Activated CD4-positive, alpha-beta T cell treated with anti-CD3 and anti-CD28 coated beads, Interleukin-2, Interleukin-6, amounts not matched to agents 100 ng/mL and 50 ng/mL, durations not matched to agents 16 hours and 8 hours (primary cell): ENCODE data around the gene KRTAP2-2.

ENCODE experiments used
- DNase-seq: peaks from one replicate; pipeline ENCODE4 v3.0.0-alpha.2; 2020

Gene KRTAP2-2

DNA sequence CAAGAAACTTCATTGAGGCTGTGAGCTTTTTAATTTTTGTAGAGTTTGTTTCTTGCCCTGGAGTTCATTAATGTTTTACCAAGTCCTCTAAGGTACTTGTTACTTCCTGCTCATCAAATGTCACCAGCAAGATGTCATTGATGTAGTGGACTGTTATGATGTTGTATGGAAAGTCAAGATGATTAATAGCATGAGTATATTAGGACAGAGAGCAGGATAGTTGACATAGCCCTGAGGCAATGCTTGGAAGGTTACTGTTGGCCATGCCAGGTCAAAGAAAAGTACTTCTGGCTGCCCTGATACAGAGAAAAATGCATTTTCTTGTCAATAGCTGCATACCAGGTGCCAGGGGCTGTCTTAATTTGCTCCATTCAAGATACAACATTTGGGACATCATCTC, 34.7 kb downstream of the KRTAP2-2 start:
- DNase-seq = no peak

DNA sequence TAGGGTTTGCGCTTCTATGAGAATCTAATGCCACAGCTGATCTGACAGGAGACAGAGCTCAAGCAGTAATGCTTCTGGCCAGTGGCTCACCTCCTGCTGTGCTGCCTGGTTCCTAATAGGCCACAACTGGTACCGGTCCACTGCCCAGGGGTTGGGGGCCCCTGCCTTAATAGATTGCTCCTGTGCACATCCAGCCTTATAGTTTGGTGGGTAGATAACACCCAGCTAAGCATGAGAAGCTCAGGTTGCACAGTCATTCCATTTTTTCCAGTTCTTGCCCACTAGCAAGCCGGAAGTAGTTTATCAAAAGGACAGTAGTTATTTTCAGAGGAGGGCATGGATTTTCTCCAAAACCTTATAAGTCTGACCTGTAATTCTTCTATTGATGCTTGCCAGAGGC, 35.6 kb downstream of the KRTAP2-2 start:
- DNase-seq = no peak

DNA sequence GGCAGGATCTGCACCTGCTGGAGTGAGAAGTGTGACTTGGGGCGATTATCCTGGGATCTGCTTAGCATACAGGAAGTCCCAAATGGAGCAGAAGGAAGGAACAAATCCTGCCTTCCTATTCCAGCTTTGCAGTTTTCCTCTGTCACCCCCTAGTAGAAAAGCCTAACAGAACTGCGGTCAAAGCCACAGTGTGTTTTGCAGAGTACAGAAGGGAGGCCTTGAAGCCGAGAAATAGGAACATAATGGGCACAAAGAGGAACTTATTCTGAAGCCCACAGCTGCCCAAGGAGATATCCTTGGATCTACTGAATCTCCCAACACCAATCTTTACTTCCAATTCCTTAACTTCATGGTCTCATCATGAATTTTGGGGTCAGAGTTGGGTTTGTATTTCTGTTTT, 36.5 kb downstream of the KRTAP2-2 start:
- no peak for DNase-seq

DNA sequence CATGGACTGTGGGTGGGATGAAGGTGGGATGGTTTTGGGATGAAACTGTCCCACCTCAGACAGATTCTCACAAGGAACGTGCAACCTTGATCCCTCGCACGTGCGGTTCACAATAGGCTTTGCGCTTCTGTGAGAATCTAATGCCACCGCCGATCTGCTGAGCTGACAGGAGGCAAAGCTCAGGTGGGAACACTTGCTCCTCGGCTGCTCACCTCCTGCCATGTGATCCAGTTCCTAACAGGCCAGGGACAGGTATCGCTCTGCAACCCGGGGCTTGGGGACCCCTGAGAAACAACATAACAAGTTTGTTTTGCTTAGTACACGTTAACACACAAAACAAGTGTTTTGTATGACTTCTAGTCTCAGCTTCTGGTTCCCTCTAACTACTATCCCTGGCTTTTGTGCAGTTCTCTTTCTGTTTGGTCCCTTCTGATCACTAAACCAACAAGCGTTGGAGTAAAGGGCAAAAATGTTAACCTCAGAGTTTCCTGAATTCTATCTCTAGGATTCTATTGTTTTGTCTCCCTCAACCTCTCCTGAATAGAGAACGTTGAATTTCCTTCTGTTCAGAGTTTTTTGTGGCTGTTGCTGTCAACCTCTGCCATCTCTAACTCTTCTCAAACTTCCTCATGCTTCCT, 38.3 kb downstream of the KRTAP2-2 start:
- no peak for DNase-seq

DNA sequence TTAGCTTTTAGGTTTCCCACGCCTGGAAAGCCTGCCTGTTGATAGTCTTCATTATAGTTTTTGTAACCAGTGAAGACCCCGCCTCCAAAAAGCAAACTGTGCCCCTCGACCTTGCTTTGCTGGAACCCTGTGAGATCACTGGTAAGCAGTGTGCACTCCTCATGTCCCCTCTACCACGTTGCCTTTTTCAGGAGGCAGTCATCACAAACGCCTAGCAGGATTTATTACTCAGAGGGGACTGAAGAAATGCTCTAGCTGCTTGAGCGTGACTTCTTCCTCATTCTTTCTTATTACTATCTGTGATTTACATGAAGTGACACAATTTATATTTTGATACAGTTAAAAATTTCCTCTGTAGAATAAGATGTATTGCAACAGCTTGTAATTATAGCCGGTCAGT, 39.6 kb downstream of the KRTAP2-2 start:
- DNase-seq = no peak

DNA sequence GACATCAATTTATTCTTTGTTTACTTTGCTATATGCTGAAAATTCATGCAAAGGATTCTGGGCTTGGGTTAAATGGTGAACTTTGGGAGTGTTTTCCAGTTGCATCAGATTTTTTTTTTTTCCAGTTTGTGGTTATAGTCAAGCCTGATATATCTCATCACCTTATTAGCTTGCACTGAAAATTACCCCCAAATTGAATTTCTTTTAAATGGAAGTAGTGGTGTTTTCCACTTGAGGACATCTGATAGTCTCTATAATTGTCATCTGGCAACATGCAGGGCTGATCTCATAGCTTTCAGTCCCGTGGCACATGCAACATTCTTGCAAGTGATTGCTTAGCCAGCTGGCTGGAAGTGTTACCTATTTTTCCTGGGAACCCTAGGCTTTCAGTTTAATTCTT, 41.4 kb downstream of the KRTAP2-2 start:
- no peak for DNase-seq

DNA sequence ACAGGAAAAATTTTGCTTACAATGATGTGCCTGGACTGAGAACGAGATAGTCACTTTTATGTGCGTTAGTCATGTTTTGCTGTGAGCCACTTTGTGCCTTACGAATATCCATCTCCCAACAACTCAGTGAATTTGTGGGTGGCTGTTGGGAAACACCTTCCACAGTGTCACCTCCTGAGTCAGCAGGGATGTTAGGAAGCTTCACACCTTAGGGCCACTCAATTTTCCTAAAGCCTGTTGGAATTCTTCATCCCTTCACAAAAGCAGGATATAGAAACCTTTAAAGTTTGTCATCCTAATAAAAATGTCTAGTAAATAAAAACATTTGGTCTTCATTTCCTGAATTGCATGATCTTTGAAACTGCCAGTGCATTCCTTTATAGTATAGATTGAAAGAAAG, 41.8 kb downstream of the KRTAP2-2 start:
- DNase-seq = no peak

DNA sequence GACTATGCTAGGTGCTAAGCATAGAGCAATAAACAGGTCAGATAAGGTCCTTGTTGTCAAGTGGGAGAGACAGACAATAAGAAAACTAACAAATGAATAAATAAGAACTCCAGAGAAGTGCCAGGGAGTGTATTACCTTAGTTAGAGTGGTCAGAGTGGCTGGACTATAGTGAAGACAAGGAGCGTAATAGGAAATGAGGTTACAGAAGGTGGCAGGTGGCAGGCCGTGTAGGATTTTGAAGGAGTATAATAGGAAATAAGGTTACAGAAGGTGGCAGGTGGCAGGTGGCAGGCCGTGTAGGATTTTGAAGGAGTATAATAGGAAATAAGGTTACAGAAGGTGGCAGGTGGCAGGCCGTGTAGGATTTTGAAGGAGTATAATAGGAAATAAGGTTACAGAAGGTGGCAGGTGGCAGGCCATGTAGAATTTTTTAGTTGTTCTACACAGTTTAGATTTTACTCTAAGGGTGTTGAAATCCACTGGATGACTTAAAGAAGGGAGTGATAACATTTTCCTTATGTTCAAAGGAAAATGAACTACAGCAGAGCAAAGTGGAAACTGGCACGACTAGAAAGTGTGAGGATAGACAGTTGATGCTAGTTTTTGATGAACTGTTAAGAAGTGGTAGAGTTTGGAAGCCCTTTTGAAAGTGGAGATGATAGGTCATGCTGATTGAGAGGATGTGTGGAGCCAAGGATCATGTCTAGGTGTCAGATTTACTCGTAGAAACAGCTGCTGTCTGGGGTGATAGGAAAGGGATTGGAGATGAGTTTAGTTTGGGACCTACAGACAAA, 42.5 kb downstream of the KRTAP2-2 start:
- DNase-seq = no peak

DNA sequence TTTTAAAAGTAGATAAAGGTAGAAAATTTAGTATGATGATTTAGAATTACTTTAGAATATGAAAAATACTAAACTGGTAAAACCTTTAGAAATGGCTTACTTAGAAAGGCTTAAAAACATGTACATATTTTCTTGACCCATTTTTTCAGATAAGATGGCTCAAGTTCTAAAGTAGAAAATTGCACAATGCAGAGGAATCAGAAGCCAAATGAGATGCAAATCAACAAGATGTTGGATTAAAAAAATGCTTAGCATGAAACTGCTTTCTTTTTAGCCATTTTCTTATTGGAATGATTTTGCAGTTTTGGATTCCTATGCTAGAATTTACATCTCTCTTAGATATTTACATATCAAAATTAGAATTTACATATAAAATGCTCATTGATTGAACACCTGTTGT, 44.6 kb downstream of the KRTAP2-2 start:
- no peak for DNase-seq

DNA sequence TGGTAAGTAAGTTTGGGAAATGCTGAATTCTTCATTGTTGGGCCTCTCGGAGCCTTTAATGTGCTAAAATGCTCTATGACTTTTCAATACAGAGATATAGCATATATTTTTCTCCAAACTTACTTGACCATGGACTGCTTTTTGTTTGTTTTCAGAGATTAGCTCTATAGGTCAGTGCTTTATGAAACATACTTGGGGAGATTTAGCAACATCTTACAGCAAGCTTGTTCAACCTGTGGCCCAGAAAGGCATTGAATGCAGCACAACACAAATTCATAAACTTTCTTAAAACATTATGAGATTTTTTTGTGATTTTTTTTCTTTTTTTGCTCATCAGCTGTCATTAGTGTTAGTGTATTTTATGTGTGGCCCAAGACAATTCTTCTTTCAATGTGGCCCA, 45.1 kb downstream of the KRTAP2-2 start:
- no peak for DNase-seq

DNA sequence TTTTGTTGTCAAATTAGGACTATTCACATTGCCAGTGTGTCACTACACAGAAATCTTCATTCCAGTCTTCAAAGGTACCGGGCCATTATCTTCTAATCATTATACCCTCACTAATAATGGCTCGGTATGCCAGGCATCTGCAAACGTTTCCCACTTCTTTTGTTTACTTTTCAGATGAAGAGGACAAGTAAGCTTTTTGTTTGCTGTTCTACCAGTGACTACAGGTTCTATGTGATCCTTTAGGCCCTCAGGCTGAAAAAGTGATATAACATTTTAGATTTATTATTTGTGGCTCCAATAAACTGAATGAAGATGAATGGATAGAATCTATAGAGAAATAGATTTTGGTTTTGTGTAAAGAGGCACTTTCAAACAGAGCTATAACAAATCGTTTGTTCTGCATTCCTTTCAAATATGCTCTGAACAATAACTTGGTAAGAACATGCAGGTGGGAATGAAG, 45.7 kb downstream of the KRTAP2-2 start:
- no peak for DNase-seq

DNA sequence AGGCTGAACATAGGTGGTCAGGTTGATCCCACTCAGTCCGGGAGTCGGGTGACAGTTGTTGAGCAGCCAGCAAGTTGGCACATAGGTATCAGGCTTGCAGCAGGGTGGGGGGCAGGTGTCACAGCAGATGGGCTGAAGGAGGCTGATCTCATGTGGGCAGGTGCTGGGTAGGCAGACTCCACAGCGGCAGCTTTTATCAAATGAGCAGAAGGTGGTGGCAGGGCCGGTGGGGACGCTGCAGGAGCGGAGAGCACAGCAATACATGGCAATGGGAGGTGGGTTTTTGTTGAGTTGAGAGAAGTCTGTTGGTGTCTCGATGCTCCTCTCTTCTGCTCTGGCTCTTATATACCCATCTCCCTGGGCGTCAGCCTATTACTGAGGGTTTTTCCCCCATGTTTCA, 46.2 kb downstream of the KRTAP2-2 start, which contains the start of gene KRTAP3-1:
Gene KRTAP3-1, minus strand, starts transcription at position 318 of the 400 bp plus-strand sequence. Its CDS starts 54 bp downstream, at position 264.
- no peak for DNase-seq
